UCSD-AML1 (cell line): ENCODE data around the gene RUSF1.
A peak's percentile ranks its signal among the peaks of the same experiment; 100 is the strongest.
"Not testable (repeated sequence)": the region's sequence is repeated elsewhere in the genome, so short reads cannot be mapped to it uniquely, and the experiment has no call there.

Source experiments
- DNase-seq: peaks from one replicate; lab custom pipeline; 2025; ENCODE audit not compliant: unreplicated experiment; lab: John Stamatoyannopoulos, UW

RUSF1 gene

DNA sequence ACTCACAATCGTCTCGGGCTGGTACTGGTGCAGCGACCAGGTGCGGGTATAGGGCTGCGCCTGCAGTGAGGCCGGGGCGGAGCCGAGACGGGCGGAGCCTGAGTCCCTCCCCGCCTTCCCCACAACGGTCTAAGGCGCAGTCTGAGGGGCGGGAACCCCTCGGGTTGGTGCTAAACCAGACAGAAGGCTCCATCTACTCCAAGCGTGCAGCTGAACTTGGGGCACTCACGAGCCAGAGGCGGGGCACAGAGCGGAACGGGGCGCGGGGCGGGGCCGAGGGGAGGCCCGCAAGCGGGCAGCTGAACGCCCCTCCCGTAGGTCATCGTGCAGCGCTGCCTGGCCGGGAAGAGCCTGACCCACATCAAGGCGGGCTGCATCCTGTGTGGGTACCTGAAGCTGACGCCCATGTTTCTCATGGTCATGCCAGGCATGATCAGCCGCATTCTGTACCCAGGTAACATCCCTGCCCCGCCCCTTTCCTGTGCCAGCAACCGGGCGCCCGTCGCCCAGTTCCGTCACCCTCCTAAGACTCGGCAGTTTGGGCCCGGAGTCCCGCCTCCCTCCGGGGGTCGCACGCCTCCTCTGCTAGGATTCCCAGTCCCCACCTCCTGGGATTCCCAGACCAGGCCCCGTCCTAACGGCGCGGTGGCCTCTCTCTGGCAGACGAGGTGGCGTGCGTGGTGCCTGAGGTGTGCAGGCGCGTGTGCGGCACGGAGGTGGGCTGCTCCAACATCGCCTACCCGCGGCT lies 20.3 kb downstream of the RUSF1 start:
- DNase-seq = no peak

DNA sequence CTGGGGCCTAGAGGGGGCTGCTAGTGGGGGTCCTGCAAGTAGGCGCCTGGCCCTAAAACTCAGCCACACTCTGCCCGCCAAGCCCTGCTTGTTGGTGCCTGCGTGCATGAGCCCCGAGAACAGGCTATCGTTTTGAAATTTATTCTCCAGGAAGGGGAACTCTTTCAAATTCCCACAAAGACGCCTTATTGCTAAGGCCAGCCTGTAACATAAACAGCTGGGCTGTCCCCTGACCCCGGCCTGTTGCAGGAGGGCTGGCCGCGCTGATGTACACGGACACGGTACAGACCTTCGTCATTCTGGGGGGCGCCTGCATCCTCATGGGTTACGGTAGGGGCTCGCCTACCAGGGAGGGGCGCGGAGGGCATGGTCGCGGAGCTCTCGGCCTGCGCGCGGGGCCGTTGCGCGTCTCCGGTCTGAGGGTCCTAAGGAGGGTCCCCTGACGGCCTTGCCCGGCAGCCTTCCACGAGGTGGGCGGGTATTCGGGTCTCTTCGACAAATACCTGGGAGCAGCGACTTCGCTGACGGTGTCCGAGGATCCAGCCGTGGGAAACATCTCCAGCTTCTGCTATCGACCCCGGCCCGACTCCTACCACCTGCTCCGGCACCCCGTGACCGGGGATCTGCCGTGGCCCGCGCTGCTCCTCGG lies 21.0 kb downstream of the RUSF1 start:
- DNase-seq = no peak

DNA sequence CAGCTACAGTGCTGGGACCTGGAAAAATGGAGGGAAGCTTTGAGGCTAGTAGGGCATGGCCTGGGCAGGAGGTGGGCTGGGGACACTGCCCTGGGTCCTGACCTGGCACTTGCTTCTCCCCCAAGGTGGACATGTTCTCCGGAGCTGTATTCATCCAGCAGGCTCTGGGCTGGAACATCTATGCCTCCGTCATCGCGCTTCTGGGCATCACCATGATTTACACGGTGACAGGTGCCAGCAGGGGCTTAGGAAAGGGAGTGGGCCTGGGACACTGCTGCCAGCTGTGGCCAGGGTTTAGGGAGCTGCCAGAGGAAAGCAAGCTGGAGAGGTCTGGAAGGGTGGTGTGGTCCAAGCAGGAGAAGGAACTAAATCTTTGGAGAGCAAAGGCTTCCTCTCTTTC lies 22.1 kb downstream of the RUSF1 start:
- no peak for DNase-seq

DNA sequence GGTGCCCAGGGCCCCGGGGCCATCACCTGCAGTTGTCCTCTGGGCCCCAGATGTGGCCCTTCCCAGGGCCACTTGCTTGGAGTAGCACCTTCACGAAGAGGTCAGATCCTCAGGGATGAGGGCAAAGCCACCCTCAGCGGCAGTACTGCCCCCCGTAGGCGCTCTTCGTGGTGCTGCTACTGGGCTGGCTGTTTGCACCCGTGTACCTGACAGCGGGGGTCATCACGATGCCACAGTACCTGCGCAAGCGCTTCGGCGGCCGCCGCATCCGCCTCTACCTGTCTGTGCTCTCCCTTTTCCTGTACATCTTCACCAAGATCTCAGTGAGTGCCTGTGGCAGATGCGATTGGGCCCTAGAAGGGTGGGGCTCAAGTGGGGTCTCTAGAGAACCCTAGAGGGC lies 22.6 kb downstream of the RUSF1 start:
- no peak for DNase-seq

DNA sequence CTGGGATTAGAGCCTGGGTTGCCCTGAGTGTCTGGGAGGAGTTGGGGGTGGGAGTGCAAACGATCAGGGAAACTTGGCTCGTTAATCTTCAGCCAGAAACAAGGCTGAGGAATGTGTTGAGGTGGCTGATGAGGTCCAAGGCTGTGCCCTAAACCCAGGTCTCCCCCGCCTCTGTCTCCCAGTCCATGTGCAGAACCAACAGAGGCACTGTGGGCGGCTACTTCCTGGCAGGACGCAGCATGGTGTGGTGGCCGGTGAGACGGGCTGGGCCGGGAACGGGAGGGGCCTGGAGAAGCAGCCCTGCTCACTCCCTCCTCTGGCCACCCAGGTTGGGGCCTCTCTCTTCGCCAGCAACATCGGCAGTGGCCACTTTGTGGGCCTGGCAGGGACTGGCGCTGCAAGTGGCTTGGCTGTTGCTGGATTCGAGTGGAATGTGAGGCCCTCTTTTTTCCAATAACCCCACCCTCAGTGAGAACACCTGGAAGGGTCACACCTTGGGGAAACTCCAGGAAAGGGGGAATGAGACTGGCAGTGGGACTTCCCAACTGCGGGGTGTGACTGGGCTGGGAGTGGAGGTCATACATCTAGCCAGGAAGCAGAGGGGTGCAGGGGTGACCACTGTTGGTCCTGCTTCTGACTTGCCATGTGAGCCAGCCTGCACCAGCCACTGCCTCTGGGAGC lies 23.6 kb downstream of the RUSF1 start:
- peak; percentile 61 for DNase-seq

DNA sequence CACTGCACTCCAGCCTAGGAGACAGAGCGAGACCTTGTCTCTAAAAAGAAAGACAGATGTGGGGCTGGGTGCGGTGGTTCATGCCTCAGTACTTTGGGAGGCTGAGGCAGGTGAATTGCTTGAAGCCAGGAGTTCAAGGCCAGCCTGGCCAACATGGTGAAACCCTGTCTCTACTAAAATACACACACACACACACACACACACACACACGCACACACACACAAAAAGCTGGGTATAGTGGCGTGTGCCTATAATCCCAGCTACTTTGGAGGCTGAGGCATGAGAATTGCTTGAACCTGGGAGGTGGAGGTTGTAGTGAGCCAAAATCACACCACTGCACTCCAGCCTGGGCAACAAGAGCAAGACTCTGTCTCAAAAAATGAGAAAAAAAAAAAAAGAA lies 24.1 kb downstream of the RUSF1 start:
- not testable (repeated sequence) for DNase-seq

DNA sequence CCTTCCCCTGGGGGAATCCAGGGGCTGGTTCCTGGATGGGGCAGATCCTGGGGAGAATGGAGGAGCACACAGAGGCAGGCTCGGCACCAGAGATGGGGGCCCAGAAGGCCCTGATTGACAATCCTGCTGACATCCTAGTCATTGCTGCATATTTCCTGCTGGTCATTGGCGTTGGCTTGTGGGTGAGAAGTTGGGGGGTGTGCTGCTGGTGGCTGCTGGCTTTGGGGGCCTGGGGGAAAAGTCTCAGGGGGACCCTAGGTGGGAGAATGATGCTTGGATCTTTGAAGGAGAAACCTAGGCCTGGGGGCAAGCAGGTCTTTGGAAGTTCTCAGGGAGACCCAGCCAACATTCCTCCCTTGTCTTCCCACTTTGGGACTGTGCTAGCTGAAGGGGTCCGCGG lies 25.1 kb downstream of the RUSF1 start, which contains the start of gene SLC5A2:
SLC5A2 (plus strand) TSS at position 43 of the 400 bp plus-strand sequence; CDS start at position 57, 14 bp downstream.
- no peak for DNase-seq

DNA sequence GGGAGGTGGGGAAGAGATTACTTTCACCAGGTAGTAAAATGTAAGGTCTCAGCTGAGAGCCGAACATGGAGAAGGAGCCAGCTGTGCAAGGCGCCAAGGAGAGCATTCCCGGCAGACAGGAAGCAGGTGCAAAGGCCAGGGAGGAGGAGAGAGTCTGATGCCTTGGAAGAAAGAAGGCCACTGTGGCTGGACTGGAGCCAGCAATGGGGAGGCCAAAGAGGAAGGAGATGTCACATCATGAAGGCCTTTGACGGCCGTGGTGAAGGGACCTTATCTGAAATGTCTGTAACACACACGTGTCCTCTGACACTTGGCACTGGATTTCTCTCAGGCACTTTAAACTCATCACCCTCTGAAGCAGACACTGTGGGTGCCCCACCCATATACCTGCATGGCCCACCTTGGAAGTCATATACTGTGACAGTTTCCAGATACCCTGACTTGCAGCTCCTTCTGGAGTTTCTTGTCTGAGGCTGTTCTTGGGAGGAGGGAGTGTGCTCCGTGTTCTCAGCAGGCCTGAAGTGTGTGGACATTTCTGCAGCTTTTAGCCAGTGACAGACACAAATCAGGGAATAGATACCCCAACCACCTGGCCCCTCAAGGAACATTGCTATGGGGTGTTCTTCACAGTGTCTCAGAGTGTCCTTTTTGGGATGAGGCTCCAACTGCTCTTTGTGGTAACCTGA lies 27.2 kb downstream of the RUSF1 start:
- peak; percentile 65 for DNase-seq

DNA sequence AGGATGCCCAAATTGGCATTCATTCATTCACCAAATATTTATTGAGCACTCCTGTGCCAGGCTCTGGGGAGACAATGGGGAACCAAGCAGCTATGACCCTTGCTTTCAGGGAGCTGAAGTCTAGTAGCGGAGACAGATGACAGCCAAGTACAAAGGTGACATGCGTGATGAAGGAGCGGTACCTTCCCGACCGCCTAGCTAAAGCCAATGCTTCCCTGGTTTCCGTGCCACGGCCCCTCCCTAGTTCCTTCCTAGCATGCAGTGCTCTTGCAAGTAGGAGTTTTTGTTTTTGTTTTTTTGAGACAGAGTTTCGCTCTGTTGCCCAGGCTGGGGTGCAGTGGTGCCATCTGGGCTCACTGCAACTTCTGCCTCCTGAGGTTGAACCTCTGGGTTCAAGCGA lies 28.4 kb downstream of the RUSF1 start:
- no peak for DNase-seq

DNA sequence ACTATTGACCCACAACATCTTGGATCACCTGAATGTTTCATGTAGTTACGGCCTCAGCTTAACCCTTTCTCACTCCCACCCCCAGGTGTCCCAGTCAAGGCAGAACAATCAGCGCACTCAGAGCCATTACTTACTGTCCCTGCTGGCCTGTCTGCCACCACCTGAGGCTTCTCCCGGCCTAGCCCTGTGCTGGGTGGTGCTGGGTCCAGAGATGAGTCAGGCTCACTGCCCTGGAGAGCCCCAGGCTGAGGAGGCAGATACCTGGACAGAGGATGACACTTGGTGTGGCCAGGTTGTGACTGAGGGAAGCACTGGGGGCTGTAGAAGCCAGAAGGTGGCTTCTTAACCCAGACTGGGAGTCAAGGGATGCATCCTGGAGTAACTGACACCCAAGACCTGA lies 29.2 kb downstream of the RUSF1 start:
- no peak for DNase-seq

DNA sequence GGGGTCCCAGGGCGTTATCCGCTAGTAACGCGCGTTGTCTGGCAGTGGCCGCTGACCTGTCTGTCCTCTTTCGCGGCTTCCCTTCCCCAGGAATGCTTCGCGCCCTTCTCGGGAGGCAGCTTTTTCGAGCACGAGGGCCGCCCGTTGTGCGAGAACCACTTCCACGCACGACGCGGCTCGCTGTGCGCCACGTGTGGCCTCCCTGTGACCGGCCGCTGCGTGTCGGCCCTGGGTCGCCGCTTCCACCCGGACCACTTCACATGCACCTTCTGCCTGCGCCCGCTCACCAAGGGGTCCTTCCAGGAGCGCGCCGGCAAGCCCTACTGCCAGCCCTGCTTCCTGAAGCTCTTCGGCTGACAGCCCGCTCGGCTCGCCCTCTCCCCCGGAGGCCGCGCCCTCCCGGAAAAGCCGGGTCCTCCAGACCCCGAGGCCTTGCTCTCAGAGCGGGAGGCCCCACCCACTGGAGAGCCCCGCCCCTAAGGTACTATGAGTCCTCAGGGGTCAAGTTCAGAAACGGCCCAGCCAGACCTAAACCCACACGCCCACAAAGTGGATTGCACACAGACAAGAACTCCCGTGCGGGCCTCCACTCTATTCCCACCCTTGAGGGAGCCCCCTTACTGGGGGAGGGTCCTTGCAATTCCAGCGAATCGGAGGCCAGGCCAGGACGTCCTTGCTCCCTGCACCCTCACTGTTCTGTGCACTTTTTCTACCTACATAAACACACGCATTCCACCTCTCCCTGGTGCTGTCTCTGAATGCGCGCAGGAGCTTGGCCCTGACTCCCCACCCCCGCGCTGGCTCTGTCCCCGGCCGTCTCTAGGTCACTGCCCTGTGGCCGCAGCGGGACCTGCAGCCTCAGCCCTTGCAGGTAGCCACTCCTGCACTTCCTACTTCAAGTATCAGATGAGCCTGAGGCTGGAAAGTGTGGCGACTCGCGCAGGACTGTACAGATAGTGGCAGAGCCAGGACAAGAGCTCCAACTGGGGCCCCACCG lies 30.7 kb downstream of the RUSF1 start:
- DNase-seq = no peak

DNA sequence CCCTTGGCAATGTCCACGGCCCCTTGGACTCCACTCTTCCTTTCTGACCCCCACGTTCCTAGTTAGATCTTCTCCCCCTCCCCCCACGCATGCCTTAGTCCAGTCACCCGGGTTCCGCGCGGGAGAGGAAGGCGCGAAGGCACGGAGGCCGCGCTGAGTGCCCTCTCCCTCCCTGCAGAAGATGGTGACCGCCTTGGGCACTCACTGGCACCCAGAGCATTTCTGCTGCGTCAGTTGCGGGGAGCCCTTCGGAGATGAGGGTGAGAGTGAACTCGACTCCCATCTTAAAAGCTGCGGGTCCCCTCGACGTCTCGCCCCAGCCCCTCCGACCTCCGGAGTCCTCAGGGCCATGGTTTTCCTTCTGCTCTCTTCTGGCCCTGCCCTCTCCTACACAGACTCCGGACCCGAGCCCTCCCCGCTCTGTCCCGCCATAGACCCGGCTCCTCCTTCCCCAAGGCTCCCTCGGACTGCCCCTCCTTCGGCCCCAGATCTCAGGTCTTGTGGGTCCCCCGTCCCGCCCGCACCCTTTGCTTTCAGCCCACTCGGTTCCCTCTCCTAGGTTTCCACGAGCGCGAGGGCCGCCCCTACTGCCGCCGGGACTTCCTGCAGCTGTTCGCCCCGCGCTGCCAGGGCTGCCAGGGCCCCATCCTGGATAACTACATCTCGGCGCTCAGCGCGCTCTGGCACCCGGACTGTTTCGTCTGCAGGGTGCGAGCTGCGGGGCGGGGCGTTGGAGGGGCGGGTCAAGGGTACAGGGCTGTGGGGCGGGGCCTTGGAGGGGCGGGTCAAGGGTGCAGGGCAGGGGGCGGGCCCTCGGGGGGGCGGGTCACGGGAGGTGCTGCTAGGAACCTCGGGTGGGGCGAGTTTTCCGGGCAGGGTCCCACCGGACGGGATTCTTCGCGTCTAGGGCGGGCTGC lies 31.6 kb downstream of the RUSF1 start:
- no peak for DNase-seq

DNA sequence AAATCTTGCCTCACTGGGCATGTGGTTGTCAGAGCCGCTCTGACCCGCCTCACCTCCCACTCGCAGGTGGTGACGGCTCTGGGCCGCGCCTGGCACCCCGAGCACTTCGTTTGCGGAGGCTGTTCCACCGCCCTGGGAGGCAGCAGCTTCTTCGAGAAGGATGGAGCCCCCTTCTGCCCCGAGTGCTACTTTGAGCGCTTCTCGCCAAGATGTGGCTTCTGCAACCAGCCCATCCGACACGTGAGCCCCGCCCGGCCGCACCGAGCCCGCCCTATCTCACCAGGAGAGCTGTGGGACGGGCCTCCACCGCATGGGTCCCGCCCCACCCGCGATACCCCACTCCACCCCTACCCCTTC lies 32.3 kb downstream of the RUSF1 start:
- no peak for DNase-seq

DNA sequence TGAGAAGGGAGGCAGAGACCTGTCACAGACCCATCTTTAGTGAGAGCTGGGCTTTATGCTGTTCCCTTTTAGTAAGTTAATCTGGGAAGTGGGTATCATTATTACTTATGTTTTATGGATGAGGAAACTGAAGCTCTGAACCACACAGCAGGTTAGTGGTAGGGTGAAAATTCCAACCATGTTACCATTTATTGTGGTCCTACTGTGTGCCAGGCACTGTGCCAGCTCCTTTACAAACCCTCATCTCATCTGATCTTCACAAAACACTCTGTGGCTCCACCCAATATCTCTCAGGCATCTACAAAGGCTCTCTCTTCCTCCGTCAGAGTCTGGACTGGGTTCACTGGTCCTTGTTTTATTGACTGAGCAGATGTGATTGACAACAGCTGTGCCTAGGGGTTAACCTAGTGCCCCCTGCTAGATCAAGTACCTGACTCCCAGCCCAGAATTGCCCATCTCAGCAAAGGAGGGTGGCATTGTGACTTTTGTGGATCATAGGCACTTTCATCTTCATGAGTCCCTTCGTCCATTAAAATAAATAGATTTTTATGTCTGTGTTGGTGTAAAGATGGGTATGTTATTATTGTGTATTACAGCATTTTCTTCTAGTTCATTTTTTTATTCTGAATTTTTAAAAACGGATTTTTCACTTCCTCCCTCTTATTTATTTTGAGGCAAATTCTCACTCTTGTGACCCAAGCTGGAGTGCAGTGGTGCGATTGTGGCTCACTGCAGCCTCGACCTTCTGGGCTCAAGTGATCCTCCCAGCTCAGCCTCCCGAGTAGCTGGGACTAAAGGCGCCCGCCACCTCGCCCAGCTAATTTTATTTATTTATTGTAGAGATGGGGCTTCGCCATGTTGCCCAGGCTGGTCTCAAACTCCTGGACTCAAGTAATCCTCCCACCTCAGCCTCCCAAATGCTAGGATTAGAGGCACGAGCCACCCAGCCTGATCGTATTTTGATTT lies 33.1 kb downstream of the RUSF1 start:
- DNase-seq = no peak

DNA sequence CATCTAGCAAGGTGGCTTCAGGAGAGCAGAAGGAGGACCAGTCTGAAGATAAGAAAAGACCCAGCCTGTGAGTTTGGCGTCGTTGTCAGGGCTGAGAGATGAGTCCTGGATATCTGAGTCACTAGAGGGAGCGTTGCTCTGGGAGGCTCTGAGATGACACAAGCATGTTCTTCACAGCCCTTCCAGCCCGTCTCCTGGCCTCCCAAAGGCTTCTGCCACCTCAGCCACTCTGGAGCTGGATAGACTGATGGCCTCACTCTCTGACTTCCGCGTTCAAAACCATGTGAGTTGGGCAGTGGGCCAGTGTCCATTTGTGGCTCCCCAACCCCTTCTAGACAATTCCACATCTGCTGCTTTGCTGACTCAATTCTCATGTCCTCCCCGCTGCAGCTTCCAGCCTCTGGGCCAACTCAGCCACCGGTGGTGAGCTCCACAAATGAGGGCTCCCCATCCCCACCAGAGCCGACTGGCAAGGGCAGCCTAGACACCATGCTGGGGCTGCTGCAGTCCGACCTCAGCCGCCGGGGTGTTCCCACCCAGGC lies 33.9 kb downstream of the RUSF1 start:
- no peak for DNase-seq

DNA sequence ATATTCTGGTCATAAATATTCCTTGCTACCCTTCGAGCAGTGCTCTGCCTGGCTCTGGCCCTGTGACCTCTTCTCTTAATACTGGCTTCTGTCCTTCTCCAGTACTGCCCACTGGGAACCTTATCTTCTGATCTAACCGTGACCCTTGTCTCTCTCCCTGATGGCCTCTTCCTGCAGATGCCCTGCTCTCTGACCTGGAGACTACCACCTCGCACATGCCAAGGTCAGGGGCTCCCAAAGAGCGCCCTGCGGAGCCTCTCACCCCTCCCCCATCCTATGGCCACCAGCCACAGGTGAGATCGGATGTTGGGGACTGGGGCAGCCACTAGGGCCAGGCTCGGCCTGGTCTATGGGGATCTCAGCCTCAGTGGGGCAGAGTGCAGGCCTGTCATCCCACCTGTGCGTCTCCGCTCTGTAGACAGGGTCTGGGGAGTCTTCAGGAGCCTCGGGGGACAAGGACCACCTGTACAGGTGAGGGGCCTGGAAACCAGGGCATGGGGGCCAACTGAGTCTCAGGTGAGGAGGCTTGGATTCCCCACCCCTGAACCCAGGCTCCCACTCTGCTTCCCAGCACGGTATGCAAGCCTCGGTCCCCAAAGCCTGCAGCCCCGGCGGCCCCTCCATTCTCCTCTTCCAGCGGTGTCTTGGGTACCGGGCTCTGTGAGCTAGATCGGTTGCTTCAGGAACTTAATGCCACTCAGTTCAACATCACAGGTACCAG lies 34.8 kb downstream of the RUSF1 start:
- DNase-seq = no peak

DNA sequence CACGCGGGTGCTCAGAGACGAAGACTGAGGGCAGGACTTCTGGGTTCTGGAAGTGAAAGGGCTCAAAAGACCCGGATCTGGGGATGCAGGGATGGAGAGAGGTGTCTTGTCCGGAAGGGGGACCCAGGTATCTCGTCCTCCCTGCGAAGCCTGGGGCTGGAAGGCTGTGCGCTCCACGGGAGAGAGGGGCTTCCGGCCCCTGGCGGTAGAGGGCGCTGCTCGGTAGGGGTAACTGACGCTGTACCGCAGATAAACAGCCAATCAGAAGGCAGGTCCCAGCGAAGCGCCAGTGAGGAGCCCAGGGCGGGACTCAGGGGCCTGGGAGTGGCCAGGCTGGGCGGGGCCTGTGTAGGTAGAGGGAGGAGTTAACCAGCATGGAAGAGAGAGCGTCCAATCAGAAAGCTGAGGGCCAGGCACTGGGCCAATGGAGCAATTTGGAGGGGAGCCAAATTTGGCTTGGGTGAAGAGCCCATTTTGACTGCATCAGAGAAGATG lies 35.4 kb downstream of the RUSF1 start:
- DNase-seq = no peak
